Transverse colon (tissue), 4 donors: Measurements from ENCODE around the gene STIM1. TPM values are rescaled to one million over a fixed set of nuclear protein-coding genes. Genes with fewer than 3 reads are reported as not detected.

ENCODE experiments used
- DNase-seq: peaks from one replicate; pipeline ENCODE4 v3.0.0-alpha.2; 2019
- H3K27ac ChIP-seq, 4 donors: fragments of 200-600 bp; sonication (generic); 2 replicates each; pipeline ENCODE4 v1.5.1; 2016 to 2018; ENCODE audit warnings: inconsistent platforms in 4 of 4
- H3K27me3 ChIP-seq: fragments of 200-600 bp; sonication (generic); 2 replicates; pipeline ENCODE4 v1.5.1; 2017; ENCODE audit warnings: inconsistent platforms
- H3K36me3 ChIP-seq, 4 donors: fragments of 200-600 bp; sonication (generic); 2 replicates each; pipeline ENCODE4 v1.5.1; 2017 to 2019; ENCODE audit warnings: inconsistent platforms in 4 of 4
- H3K4me1 ChIP-seq, 4 donors: fragments of 200-600 bp; sonication (generic); 2 replicates each; pipeline ENCODE4 v1.5.1; 2017 to 2020; ENCODE audit warnings: inconsistent platforms in 4 of 4
- H3K4me3 ChIP-seq, 4 donors: fragments of 200-600 bp; sonication (generic); 1 replicate in 1 of 4; 2 replicates in 3 of 4; pipeline versions ENCODE4 v1.5.1 to v1.6.1; 2017 to 2019; ENCODE audit warnings: inconsistent platforms in 4 of 4
- H3K9me3 ChIP-seq, 2 donors: fragments of 200-600 bp; sonication (generic); 2 replicates each; pipeline ENCODE4 v1.5.1; 2017 to 2019; ENCODE audit warnings: inconsistent platforms in 2 of 2
- EP300 ChIP-seq: sonication (generic); formaldehyde crosslinking; IDR thresholded peaks from one replicate; pipeline ENCODE4 v1.6.1; 2017; ENCODE audit warnings: antibody characterized with exemption, low read depth
- POLR2A ChIP-seq: fragments of 450-650 bp; IDR thresholded peaks from one replicate; pipeline ENCODE4 v1.6.1; 2016; ENCODE audit warnings: antibody characterized with exemption, mild to moderate bottlenecking, moderate library complexity
- POLR2AphosphoS5 ChIP-seq, 3 donors: sonication (generic); formaldehyde crosslinking; IDR thresholded peaks; one replicate each; pipeline ENCODE4 v1.6.1; 2016; ENCODE audit warnings: antibody characterized with exemption in 3 of 3
- WGBS, 2 donors: methylation state at CpG; one replicate each; pipeline ENCODE4 v1.1.5; 2018; ENCODE audit warnings: low coverage in 1 of 2; 5-methylcytosine and 5-hydroxymethylcytosine counted together
- in situ Hi-C, 4 donors: fragments of 200-750 bp; cut with MboI; loops; one replicate each; pipeline versions ENCODE4 v1.15.0 to v1.15.1; 2017; ENCODE audit warnings: low sequenced_read_pairs in 3 of 4, low pct_ligation_motif_present in 1 of 4, low pct_unique_long_range_greater_than_20kb in 1 of 4
- intact Hi-C: fragments of 100-400 bp; cut with DNase I; formaldehyde crosslinking; loops from one replicate; pipeline ENCODE4 v1.15.1; 2023; ENCODE audit warnings: low total_unique reads
- total RNA-seq, 4 donors: library from RNA; depleted of rRNA; stranded (reverse); fragments of >200 nt; gene quantifications; one replicate each; pipeline ENCODE4 v1.1.0, GENCODE V29; 2016
- TF ChIP-seq, protein P1 (sequence below), 5 experiments: fragments of 200-600 bp in 3 of 5; fragments of 450-650 bp in 2 of 5; sonication (generic) in 3 of 5; IDR thresholded peaks; 1 replicate in 2 of 5; 2 replicates in 3 of 5; pipeline ENCODE4 v1.5.1; 2016 to 2017; ENCODE audit warnings: antibody characterized with exemption in 5 of 5, inconsistent platforms in 3 of 5, mild to moderate bottlenecking in 2 of 5, moderate library complexity in 1 of 5

The STIM1 gene
- total RNA-seq, 4 donors from 2014 or later = 41.2 to 79.3 (median 48.0) TPM

DNA sequence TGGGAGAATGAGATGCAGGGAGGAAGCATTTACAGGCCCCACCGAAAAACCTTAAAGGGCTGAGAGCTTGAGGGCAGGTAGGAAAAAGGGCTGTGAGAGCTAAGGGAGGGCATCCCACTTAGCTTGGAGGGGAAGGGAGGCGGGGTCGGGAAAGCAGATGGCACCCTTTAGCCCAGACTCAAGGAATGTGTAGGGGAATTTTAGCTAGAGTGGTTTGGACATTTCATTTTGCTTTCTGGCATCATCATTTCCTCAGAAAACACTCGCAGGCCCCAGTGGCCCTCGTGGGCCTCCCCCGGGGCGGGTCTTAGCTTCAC, 846 bp upstream of the STIM1 start:
- 18% methylated on average over 7 of the region's 7 CpGs; no CpG with 5 or more reads in 1 of the 2 donors for WGBS, 2 donors
- Histone ChIP-seq H3K9me3 (no peaks in the 10 kb centered on the region), H3K4me3 (peak overlapping the region in 3 of 4 donors; percentile 85 to 93 (median 93)), H3K4me1 (peaks cover 24 to 47% (median 41%) of the 10 kb centered on the region in 4 donors), H3K27me3 (no peaks in the 10 kb centered on the region), H3K27ac (peak overlapping the region; percentile 98 to 100 (median 99)), H3K36me3 (no peaks in the 10 kb centered on the region)
- intact Hi-C loops = no loop called here
- in situ Hi-C loops = loop anchor here in 3 of 4 donors (5.0 to 25.0 kb wide), 4 partner anchors 108 to 220 kb away; no protein-coding TSS in a partner anchor
- no peak for DNase-seq
- TF ChIP-seq, protein P1, sequence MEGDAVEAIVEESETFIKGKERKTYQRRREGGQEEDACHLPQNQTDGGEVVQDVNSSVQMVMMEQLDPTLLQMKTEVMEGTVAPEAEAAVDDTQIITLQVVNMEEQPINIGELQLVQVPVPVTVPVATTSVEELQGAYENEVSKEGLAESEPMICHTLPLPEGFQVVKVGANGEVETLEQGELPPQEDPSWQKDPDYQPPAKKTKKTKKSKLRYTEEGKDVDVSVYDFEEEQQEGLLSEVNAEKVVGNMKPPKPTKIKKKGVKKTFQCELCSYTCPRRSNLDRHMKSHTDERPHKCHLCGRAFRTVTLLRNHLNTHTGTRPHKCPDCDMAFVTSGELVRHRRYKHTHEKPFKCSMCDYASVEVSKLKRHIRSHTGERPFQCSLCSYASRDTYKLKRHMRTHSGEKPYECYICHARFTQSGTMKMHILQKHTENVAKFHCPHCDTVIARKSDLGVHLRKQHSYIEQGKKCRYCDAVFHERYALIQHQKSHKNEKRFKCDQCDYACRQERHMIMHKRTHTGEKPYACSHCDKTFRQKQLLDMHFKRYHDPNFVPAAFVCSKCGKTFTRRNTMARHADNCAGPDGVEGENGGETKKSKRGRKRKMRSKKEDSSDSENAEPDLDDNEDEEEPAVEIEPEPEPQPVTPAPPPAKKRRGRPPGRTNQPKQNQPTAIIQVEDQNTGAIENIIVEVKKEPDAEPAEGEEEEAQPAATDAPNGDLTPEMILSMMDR (IDR thresholded peaks at IDR 0.05) = no peak
- no peak for TF ChIP-seq EP300
- no peak for TF ChIP-seq POLR2AphosphoS5 (IDR thresholded peaks at IDR 0.05)
- no peak for TF ChIP-seq POLR2A

DNA sequence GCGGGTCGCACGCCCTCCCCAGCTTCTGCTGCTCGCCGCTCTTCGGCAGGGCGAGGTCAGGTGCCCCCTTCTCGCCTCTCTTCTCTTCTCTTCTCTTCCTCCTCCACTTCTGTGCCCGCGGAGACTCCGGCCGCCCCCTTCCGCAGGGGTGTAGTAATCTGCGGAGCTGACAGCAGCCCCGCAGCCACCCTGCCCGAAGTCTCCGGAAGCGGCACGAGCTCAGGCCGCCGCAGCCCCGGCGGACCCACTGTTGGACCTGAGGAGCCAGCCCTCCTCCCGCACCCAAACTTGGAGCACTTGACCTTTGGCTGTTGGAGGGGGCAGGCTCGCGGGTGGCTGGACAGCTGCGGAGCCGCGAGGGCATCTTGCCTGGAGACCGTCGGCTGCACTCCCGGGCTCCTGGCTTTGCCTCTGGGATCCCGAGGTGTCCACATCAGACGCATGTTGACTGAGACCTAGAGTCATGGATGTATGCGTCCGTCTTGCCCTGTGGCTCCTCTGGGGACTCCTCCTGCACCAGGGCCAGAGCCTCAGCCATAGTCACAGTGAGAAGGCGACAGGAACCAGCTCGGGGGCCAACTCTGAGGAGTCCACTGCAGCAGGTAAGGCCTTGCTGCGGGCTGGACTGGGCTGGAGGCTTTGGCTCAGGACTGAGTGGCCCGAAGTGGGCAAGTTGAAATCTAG, 486 bp downstream of the STIM1 start:
- H3K4me1 ChIP-seq = peaks cover 29 to 60% (median 54%) of the 10 kb centered on the region in 4 donors
- H3K27me3 ChIP-seq = no peaks in the 10 kb centered on the region
- in situ Hi-C loops (loop anchor here in 2 of 4 donors (10.0 to 25.0 kb wide), 3 partner anchors 106 to 219 kb away; no protein-coding TSS in a partner anchor), intact Hi-C loops (no loop called here)
- H3K9me3 ChIP-seq = no peaks in the 10 kb centered on the region
- H3K4me3 ChIP-seq = peak overlapping the region; percentile 69 to 93 (median 89)
- peak overlapping the region; percentile 98 to 100 (median 99) for H3K27ac ChIP-seq
- peak; percentile 57 for DNase-seq
- H3K36me3 ChIP-seq = no peaks in the 10 kb centered on the region
- 1% methylated on average over 36 of the region's 40 CpGs; no CpG with 5 or more reads in 1 of the 2 donors for WGBS, 2 donors
- TF ChIP-seq, protein P1 (IDR thresholded peaks at IDR 0.05) = no peak
- no peak for TF ChIP-seq POLR2AphosphoS5 (IDR thresholded peaks at IDR 0.05)
- no peak for TF ChIP-seq POLR2A
- TF ChIP-seq EP300 = no peak

DNA sequence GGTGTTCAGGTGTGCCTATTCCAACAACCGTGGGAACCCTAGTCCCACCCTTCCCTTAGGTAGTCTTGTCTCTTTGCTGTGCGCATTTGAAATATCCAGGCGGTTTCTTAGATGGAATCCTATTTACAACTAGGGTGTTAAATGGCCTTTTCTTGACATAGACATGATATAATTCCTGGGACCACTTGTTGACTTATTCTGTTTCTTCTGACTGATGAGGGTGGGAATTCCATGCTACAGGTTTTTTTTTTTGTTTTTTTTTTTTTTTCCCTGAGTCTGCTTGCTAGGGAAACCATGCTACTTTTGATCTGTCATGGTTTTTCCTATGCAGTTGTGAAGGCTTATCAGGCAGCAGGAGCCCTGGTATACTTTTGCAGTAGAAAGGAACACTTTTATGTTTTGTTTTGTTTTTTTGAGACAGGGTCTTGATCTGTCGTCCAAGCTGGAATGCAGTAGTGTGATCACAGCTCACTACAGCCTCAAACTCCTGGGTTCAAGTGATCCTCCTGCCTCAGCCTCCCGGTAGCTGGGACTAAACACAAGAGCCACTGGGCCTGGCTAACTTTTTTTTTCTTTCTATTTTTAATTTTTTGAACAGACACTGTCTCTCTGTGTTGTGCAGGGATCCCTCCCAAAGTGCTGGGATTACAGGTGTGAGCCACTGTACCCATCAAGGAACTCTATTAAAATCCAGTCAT, 1.5 kb downstream of the STIM1 start:
- DNase-seq = no peak
- Histone ChIP-seq H3K4me1 (peaks cover 29 to 70% (median 58%) of the 10 kb centered on the region in 4 donors), H3K36me3 (no peaks in the 10 kb centered on the region), H3K27me3 (no peaks in the 10 kb centered on the region), H3K27ac (peak overlapping the region; percentile 98 to 100 (median 99)), H3K4me3 (peak overlapping the region; percentile 69 to 93 (median 89)), H3K9me3 (no peaks in the 10 kb centered on the region)
- 60 to 64% methylated on average over 1 to 5 of the region's 5 CpGs for WGBS, 2 donors
- intact Hi-C loops (no loop called here), in situ Hi-C loops (loop anchor here in 2 of 4 donors (10.0 to 25.0 kb wide), 3 partner anchors 105 to 218 kb away; no protein-coding TSS in a partner anchor)
- no peak for TF ChIP-seq POLR2AphosphoS5 (IDR thresholded peaks at IDR 0.05)

DNA sequence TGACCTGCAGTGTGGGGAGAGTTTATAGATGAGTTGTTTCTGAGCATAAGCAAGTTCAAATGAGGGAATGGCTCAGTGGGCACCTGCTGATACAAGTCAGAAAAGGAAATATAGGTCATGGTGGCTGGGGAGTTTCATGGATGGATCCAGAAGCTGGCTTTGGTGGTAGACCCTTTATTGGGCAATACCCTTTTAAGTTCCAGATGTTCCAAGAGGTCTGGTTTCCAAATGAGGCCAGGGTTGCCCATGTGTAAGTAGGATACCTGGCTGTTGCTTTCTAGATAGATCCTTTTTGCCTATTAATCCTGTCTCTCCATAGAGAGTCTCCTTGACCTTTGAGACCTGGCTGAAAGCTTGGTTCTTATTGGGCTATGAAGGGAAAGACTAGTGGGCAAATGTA, 2.2 kb downstream of the STIM1 start:
- Histone ChIP-seq H3K9me3 (no peaks in the 10 kb centered on the region), H3K4me3 (peak overlapping the region in 3 of 4 donors; percentile 4 to 85 (median 5)), H3K27me3 (no peaks in the 10 kb centered on the region), H3K4me1 (peaks cover 29 to 70% (median 58%) of the 10 kb centered on the region in 4 donors), H3K27ac (peak overlapping the region in 1 of 4 donors; percentile 13), H3K36me3 (no peaks in the 10 kb centered on the region)
- in situ Hi-C loops = loop anchor here in 2 of 4 donors (10.0 to 25.0 kb wide), 3 partner anchors 105 to 217 kb away; no protein-coding TSS in a partner anchor
- intact Hi-C loops = no loop called here
- DNase-seq = no peak
- TF ChIP-seq, protein P1 (IDR thresholded peaks at IDR 0.05) = no peak
- TF ChIP-seq EP300 (no peak), POLR2AphosphoS5 (IDR thresholded peaks at IDR 0.05) (no peak), POLR2A (no peak)
